GM18951 (cell line): Measurements from ENCODE around the gene SOX6.

ENCODE experiments used
- POLR2A ChIP-seq: IDR thresholded peaks from 4 replicates; pipeline ENCODE4 v1.6.1; 2011; ENCODE audit warnings: mild to moderate bottlenecking; ENCODE audit not compliant: insufficient read length, insufficient read depth; ENCODE audit errors: extremely low read depth
- in situ Hi-C: fragments of 300-500 bp; cut with MboI; formaldehyde crosslinking; loops from one replicate; pipeline ENCODE4 v1.12.0; 2022; ENCODE audit warnings: low sequenced_read_pairs, mixed read lengths, inconsistent platforms; ENCODE audit not compliant: unreplicated experiment

Gene SOX6

GRCh38 chr11:16015741-16016467 lies 340.4 kb downstream of the SOX6 start:
- in situ Hi-C loops: no loop called here
- no peak for TF ChIP-seq POLR2A

DNA sequence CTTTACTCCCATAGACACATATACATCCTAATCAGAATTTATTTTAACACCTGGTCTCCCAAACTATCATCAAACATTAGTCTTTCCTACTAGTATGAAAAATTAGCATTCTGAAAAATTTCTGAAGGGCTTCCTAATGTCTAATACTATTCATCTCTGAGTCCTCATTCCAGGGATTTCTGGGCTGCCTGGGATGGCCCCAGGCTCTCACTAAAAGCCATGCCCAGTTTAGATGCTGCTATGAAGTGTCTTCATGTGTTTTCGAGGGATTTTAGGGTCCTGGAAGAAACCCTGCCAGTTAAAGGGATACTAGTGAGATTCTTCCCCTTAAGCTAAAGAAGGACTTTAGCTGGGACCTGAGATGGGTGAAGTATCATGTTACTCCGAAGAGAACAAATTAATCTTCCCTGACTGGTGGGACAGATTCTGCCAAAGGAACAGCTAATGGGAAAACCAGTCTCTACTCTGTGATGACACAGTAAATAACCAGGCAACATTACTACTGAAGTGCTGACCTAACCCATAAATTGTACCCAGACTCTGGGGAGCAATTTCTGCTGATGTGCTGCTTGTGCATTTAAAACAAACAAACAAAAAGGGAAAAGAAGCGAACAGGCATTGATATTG lies 342.6 kb downstream of the SOX6 start:
- in situ Hi-C loops: no loop called here
- no peak for TF ChIP-seq POLR2A

DNA sequence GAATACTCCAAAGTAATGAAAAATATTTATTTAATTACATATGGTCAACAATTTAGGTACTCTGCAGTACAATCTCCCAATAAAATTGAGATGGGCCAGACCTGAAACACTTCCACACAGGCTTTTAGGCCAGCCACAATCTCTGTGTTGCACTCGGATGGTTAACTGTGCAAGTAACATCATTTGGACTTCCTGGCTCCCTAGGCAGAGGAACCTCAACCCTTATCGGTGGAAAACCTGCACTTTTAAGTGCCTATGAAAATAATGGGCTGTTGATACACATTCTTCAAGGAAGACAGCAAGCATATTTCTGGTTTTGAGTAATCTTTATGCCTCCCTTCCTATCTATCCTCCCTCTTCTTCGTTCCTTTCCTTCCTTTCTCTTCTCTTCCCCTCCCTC lies 343.1 kb downstream of the SOX6 start:
- in situ Hi-C loops: no loop called here
- TF ChIP-seq POLR2A: no peak

DNA sequence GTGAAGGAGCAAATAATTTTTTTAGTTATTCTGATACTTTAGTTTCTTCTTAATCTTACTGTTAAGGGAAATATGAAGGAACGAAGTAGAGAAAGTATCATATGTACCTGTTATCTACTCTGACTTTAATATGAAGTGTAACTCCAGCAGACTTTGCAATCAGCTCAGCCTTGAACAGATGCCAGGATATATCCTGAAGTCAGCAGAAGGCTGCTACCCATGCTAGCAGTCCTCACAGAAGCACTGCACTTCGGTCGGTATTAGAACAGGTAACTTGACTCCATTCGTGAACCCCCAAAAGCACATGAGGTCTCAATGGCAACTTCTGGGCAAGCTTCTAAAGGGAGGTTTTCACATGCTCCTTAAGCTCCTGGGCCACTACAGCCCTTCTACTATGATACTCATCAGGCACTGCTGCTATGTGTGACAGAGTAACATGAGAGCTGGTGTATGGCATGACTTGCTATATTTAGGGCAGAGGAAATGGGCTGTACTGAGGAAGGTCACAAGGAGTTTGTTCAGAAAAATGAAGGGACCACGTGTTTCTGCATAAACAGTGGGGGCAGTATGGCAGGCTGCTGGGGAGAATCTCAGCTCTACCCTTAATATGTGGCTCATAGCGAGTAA lies 344.1 kb downstream of the SOX6 start:
- no peak for TF ChIP-seq POLR2A
- in situ Hi-C loops: no loop called here

DNA sequence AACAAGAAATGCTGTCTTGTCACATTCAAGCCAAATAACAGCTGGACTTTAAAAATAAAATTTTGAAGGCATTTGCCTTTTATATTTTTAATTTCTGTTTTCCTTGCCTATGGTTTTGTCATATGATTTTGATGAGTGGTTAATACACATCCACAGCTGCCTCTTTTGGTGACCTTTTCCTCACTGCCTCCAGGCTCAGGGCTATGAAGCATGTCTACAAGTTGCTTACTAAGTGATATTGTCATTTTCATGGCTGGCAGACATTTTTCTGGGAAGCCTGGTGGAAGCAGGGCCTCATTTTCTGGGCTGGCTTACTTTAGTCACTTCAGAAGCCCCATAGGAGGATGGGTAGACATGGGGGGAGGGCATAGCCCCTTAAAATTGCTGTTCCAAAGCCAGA lies 344.9 kb downstream of the SOX6 start:
- in situ Hi-C loops: no loop called here
- no peak for TF ChIP-seq POLR2A

DNA sequence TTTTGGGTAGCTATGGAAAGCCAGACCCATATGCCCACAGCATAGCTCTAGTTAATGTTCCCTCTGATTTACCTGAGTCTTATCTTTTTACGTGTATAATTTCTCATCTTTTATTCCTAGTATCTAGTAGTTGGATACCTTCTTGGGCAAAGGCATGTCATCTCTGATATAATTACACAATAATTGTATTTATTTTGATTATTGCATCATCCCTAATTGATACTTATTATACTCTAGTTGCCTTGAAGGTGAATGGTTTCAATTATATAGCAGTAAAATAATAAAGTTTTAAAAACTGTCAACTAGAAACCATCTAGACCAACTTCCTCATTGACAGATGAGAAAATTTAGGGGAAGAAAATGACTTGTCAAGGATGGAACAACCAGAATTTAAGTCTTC lies 347.3 kb downstream of the SOX6 start:
- no peak for TF ChIP-seq POLR2A
- in situ Hi-C loops: no loop called here

DNA sequence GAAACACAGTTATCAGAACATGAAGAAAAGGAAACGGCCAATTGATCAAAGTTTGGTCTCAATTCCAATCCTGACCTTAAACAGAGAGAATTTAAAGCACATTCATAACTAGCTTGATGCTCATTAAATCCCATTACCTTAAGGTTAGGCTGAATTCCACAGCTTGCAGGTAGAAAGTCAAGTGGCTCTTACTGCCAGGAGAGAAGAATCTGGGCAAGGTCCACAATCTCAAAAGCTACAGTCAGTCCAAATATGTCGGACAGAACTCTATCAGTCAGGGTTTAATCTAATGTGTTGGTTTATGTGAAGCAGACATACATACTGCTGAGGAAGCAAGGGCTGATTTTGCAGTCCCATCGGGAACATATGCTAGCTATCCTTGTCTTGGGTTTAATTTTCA lies 348.8 kb downstream of the SOX6 start:
- in situ Hi-C loops: no loop called here
- TF ChIP-seq POLR2A: no peak

- in situ Hi-C loops: no loop called here
- no peak for TF ChIP-seq POLR2A
Measured at GRCh38 chr11:16002942-16003341, 353.4 kb downstream of the SOX6 start.

- no peak for TF ChIP-seq POLR2A
- in situ Hi-C loops: no loop called here
Measured at GRCh38 chr11:16001899-16002426, 354.4 kb downstream of the SOX6 start.

- no peak for TF ChIP-seq POLR2A
- in situ Hi-C loops: no loop called here
Measured at GRCh38 chr11:16001044-16001568, 355.2 kb downstream of the SOX6 start.

DNA sequence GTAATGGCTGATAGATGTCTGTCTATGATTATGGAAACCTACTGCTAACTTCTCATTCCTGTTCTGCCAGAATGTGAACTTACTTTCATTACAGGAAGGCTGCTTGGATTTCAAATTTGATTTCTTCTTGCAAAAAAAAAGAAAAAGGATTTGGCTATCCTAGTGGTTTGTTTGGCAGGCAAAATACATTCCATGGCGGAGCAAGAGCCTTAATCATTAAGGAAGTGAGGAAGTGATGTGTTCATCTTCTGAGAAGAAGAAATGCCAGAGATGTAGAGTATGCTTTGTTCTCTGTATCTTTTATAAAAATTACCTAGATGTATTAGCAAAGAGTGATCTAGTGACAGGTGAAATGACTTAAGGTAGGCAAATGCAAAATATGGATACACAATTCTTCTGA lies 356.3 kb downstream of the SOX6 start:
- in situ Hi-C loops: no loop called here
- TF ChIP-seq POLR2A: no peak

GRCh38 chr11:15993345-15993744 lies 363.0 kb downstream of the SOX6 start:
- no peak for TF ChIP-seq POLR2A
- in situ Hi-C loops: no loop called here

- in situ Hi-C loops: no loop called here
- TF ChIP-seq POLR2A: no peak
Measured at GRCh38 chr11:15991215-15991614, 365.1 kb downstream of the SOX6 start.

GRCh38 chr11:15989685-15990084 lies 366.7 kb downstream of the SOX6 start:
- no peak for TF ChIP-seq POLR2A

DNA sequence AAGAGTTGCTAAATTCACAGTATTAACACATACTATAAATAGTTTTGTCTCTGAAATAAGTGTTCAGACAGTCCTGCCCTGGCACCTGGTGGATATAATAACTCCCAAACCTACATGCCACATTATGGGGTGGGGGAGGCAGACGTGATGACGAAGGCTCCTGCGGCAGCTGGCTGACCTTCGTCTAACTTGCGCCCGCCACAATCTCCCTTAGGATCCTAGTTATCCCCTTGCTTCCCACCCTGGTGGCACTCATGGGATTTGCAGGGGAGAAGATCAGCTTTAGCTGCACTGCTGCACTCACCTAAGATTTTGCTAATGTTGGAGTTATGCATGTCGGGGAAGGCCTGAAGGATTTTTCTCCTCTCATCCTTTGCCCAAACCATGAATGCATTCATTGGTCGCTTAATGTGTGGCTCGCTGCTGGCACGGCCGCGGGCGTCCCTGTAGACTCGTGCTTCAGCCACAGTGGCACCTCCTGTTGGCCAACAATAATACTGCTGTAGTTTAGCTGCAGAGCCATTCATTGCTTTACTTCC lies 367.6 kb downstream of the SOX6 start:
- in situ Hi-C loops: no loop called here
- TF ChIP-seq POLR2A: no peak

More at GRCh38 chr11:15989685-15990084, 366.7 kb downstream of the SOX6 start:
- in situ Hi-C loops: no loop called here
